Stimulated activated CD4-positive, alpha-beta T cell treated with anti-CD3 and anti-CD28 coated beads, Interleukin-2, amount 100 ng/mL, for 4 hours (primary cell): ENCODE data around the gene PRELP.
"Not testable (repeated sequence)": the region's sequence is repeated elsewhere in the genome, so short reads cannot be mapped to it uniquely, and the experiment has no call there.

Source experiments
- DNase-seq: peaks from one replicate; pipeline ENCODE4 v3.0.0-alpha.2; 2020; ENCODE audit warnings: low read depth

Gene PRELP

DNA sequence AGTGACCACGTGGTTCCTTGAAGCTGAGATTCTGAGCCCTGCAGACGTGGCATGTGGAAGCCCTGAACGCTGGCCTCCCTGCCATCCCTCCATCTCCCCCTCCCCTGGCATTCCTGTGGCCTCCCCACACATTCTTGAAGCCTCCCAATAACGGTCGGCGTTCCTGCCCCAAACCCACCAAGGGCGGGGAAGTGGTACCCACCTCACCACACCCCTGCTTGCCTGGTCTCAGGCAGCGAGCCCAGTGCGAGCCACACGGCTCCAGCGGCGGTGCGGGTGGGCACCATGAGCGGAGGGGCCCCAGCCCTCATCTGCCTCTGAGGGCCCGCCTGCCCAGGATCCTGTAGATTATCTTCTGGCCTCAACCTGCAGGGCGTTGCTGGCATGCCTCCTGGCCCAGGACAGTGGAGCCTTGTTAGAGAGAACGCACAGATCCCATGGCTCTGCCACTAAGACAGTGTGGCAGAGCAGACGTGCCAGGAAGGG lies 20.6 kb upstream of the PRELP start:
- no peak for DNase-seq

DNA sequence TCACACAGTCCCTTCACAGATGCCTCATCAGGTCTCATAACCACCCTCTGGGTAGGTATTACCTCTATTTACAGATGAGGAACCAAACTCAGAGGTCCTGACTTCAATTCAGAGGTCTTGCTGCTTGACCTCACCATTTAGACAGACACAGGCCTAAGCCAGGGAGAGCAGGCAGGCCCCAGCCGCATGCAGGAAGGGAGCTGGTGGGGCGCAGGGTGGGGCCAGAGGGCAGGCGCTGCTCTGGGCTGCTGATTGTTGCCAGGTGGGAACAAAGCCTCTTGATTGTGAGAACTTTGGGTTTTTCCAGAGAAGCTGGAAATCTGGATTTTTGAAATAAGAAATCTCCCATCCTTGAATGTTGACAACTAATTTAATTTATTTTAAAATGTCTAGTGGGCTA lies 19.9 kb upstream of the PRELP start:
- DNase-seq = no peak

DNA sequence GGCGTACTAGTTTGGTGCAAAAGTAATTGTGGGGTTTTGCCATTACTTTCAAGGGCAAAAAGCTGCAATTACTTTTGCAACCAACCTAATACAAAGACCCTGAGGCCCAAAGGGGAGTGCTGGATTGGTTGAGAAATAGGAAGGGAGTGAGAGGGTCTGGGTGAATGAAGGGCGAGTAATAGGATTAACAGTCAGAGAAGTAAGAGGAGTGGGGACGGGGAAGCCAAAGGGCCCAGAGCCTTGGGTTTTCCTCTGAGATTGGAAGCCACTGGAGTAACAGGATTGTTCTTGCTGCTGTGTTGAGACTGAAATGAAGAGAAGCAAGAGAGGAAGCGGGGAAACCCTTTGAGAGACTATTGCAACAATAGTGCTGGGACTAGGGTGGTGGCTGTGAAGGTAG lies 19.0 kb upstream of the PRELP start:
- DNase-seq = no peak

DNA sequence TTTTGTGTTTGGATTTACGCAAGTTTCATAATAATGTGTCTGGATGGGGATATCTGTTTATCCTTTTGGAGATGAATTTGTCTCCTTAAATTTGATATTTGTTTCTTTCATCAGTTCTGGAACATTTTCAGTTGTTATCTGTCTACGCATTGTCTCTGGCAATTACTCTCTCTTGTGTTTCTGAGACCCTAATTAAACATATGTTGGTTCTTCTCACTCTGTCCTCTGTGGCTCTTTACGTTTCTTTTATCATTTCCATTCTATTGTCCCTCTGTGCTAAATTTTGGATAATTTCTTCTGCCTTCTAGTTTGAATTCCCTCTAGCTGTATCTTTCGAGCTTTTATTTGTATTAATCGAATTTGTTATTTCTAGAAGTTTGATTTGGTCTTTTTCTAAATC lies 17.5 kb upstream of the PRELP start:
- no peak for DNase-seq

DNA sequence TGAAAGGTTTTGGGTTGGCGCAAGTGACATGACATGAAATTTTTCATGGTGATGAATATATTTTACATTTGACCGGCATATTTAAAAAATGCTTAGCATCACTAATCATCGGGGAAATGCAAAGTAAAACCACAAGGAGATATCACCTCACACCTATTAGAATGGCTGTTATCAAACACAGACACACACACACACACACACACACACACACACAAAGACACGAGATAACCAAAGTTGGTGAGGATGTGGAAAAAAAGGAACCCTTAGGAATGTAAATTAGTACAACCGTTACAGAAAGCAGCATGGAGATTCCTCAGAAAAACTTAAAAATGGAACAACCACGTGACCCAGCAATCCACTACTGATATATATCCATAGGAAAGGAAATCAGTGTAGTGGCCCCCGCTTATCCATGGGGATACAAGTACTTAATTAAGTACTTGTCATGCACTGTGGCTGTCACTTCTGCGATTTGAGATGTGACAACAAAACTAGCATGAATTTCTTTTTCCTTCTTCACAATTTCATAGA lies 15.9 kb upstream of the PRELP start:
- no peak for DNase-seq

DNA sequence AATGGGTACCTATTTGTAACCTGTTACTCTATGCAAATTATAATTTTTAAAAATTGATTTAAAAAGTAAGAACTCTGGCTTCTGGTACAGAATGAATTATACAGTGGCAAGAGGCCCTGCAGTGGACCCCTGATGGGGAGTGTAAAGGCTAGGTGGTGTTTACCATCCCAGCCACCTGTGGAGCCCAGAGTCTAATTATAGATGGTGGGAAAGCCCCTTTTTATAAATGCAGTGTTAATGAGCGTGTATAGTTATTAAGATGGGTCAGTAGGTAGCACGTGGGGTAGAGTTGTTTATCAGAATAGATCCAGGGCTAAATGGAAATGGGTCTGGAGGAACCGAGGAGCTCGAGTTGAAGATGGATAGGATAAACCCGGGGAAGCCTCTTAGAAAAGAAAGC lies 13.9 kb upstream of the PRELP start:
- no peak for DNase-seq

DNA sequence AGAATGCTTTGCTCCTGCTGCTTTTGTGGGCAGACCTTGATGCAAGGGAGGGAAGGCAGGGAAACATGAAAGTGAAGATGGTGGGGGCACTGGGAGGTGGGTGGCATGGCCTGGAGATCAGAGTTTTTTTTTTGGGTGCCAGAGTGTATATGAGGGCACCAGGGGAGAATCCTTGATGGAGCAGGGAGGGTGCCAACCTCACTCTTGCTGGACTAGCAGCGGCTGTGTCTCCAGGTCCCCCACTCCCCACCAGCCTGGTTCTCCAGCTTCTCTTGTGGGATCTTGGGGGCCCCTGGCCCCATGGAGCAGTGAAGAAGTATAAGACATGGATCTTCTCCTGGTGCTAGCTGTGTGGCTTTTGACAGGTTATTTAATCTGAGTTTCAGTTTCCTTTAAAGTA lies 13.5 kb upstream of the PRELP start:
- no peak for DNase-seq

DNA sequence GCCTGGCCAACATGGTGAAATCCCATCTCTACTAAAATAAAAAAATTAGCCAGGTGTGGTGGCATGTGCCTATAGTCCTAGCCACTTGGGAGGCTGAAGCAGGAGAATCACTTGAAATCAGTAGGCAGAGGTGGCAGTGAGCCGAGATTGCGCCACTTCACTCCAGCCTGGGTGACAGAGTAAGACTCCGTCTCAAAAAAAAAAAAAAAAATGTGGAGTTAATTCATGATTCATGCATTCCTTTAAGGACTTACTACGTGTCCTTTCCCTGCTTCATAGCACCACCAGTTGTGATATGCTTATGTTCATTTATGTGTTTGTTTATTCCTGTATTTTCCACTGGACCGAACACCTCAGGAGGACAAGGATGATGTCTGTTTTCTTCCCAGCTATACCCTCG lies 12.7 kb upstream of the PRELP start:
- no peak for DNase-seq

DNA sequence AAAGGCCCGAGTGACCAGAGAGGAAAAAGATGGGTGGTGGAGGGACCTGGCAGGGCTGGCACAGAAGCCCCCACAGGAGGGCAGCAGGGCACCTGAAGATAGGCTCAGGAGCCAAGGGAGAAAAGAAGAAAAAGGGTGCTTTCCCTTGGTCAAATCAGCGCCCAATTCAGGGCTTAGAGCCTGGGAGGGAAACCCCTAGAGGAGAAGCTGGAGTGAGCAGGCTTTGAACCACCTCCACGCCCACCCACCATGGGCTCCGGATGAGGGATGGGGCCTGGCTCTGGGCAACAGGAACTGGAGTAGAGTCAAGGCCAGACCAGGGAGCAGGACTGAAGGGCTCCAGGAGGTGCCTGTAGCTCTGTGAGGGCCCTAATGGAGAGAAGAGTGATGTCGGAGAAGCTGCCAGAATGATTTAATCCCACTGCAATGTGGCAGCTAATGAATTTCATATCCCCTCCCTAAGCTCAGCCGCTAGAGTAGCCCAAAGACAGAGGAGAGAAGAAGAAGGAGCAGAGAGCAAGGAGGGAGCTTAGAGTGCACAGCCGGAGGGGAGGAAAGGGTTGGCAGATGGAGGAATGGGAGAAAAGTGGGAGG lies 12.0 kb upstream of the PRELP start:
- DNase-seq = no peak

DNA sequence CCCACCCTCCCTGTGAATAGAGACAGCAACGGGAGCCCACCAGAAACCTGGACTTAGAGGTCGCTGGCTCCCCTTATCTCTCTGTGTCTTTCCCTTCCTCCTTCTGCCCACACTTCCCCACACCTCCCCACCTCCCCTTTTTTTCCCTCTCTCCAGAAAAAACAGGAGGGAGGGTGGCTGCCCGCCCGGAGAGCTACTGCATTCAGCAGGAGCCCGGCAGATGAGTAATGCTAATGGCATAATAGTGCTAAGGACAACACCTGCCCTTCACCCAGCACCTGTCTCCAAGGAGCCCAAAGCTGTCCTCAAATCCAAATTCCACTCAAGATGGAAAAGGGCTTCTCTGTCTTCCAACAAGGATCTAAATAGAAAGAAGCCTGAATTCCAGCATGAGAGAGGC lies 11.4 kb upstream of the PRELP start:
- no peak for DNase-seq

DNA sequence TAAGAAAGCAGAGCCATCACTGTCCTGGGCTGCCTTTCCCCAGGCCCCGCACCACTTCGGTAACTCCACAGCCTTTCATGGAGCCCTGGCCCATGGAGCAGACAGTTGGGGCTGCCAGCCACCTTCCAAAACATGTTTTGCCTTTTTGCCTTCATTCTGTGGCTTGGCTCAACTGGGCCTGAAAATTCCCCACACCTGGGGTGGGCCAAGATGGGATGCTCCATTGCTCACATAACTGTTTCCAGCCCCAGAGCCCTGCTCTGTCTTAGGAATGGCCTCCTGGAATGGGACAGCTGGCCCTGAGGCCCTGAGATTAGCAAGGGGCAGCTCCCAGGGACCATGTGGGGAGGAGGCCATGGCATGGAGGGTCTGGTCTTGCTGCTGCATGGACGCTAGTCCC lies 10.9 kb upstream of the PRELP start:
- DNase-seq = no peak

DNA sequence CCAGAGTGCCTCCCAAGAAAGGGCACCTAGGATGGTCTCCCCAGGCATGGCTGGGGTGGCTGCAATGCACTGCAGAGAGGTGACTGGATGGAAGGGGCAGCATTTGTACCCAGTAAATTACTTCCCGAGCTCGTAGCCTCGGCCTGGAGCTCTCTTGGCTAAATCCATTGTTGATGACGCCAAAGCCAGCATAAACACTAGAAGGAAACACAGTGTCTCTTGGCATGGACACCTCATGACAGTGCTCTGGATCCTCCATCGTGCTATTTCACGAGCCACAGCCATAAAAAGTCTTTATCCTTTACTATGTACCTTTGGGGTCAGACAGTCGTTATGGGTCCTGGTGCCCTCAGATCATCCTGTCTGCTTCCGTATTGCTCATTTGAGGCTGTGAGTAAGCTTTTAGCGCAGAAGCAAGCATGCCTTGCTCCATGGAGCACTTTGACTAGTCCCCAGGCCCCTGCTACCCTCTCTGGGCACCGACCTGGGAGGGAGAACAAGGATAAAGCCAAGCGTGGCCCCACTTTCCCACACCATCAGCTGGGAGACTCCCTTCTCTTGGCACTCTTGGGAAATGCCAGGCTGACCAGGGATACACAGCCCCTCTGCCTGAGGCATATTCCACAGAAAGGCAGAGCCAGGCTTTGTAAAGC lies 10.3 kb upstream of the PRELP start:
- no peak for DNase-seq

DNA sequence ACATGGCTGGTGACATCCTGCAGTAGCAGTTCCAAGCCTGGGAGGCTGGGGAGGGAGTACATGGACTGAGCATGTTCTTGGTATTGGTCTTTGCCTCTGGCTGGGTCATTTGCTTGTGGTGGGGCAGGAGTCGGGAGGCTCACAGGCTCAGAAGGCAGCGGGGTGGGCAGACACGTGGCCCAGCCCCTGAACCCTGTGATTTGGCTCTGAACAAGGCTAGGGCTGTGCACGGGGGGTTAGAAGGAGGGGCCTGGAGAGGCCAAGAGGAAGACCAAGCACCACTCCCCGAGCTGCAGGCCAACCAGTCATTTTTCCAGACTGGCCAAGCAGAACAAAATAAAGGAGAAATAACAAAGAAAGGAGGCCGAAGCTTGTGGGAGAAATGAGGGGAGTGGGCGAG lies 9.7 kb upstream of the PRELP start:
- no peak for DNase-seq

DNA sequence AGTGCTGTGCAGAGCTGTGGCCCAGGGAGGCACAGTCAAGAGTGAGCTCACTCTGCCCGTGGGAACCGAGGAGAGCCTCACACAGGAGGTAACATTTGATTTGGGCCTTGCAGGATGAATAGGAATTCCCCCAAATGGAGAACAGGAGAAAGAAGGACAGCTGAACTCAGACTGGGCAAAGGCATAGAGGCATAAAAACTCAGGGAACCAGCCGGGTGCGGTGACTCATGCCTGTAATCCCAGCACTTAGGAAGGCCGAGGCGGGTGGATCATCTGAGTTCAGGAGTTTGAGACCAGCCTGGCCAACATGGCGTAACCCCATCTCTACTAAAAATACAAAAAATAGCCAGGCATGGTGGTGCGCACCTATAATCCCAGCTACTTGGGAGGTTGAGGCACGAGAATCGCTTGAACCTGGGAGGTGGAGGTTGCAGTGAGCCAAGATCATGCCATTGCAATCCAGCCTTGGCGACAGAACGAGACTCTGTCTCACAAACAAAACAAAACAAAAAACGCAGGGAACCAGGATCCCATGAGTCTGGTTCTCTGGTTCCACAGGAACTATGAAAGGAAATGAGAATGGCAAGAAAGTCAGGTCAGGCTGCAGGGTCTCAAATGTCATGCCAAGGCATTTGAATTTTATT lies 8.6 kb upstream of the PRELP start:
- not testable (repeated sequence) for DNase-seq

DNA sequence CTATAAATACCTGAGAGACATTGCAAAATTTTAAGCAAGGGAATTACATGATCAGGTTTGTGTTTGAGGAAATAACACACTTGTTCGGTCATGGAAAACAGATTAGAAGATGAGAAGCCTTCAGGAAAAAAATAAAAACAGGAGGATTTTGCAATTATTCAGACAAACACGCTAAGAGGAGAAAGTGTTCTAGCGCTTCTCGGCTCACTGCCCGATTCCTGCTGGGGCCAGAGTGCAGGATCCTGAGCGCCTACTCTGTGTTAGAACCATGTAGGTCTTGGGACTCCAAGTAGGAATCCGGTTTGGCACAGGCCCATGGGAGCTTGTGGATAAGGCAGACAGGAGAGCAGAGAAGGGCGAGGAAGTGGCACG lies 8.1 kb upstream of the PRELP start:
- no peak for DNase-seq

DNA sequence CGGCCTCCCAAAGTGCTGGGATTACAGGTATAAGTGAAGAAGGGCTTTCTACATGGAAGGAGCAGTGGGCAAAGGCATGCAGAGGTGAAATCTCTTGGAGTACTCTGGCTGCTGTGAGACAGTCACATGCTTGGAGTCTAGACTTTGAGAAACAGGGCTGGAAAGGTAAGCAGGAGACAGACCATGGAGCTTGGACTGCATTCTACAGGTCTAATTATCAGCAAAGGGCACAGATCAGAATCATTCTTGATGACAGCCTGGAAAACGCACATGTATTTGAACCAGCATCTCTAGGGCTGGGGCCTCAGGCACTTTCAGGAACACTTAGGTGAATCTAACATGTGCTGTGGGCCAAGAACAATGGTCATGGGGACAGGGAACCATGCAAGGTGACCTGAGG lies 7.3 kb upstream of the PRELP start:
- no peak for DNase-seq

DNA sequence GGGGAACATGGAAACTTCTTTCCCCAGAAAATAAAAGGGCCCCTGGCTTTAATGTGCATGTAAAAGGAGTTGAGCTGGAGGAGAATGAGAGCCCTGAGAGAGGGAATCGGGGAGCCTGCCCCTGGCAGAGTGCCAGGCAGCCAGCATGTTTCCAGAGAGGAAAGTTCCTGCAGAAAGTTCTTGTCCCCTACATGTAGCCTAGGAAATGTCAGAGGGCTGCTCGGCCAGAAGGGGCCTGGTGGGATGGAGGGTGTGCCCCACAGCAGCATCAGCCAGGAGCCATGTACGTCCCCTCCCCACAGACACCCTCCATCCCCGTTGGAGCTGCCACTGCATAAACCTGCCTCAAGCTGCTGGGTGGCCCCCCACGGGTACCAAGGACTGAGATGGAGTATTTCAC lies 5.4 kb upstream of the PRELP start:
- no peak for DNase-seq

DNA sequence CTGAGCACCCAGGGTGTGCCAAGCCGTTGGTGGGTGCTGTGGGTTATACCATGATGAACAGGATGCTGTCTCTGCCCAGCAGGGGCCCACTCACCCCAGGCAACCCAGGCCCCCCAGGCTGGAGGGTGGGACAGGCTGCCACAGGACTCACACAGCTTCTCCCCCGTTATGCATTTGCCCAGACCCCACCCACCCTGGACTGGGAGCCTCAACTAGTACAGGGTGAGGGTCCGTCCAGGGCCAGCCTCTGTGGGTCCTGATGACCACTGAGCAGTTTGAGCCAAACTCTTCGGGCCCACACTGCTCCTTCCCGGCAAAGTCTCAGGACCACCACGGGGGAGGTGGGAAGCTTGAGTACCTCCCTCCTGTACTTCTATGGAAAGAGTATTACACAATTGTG lies 3.8 kb upstream of the PRELP start:
- no peak for DNase-seq

DNA sequence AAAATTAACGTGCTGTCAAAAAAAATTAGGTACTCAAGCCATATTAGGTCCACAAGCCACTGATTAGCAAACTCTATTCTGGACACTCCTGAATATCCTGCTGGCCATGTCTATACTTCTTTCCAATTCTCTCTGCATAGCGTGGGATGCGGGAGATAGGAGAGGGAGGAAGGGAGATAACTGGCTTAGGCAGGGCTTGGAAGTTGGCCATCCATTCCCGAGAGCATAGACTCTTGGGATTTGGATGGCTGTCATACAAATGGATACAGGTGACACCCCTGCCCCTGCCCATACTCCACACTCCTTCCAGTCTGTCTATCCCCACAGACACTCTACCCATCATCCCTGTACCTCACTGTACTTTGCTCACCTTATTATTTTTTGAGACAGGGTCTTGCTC lies 2.3 kb upstream of the PRELP start:
- no peak for DNase-seq

DNA sequence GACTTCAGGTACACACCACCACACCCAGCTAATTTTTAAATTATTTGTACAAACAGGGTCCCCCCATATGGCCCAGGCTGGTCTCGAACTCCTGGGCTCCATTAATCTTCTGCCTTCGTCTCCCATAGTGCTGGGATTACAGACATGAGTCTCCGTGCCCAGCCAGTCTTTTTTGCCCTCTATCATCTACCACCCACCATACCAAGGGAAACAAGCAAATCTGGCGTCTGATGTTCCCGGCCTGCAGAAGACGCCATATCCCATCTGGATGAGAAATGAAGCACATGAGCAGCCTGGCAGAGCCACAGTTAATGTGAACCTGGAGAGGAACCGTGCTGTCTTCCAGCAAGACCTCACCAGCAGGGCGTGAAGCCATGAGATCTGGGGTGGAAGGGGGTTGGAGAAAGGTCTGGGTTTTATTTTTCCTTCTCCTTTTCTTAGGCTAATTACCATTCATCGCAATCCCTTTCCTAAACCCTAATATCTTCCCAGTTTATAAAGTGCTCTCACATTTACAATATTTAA lies 1.8 kb upstream of the PRELP start:
- no peak for DNase-seq

DNA sequence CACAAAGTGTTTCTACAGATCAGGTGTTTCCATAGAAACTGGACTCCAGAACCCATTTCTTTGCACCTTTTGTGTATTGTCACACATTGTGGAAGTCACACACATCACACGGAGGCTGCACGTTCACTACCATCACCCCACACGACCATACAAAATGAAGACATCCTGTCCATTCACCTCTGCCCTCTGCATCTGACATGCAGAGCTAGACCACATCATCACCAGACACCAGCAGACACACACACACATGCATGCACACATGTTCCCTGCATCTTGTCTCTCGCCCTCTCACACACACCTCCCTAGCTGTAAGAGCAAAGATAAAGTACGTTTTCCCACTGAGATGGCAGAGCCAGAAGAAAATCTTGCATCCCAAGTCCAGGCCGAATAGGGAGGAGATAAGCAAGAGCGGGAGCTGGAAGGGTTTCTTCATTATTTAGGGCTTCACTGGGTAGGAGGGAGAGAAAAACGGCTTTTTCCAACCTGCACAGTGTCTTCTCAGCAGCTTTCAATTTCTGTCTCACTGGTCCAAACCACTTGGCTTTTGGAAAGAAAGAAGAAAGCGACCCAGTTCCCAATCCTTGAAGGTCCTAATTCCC lies 709 bp downstream of the PRELP start:
- no peak for DNase-seq

DNA sequence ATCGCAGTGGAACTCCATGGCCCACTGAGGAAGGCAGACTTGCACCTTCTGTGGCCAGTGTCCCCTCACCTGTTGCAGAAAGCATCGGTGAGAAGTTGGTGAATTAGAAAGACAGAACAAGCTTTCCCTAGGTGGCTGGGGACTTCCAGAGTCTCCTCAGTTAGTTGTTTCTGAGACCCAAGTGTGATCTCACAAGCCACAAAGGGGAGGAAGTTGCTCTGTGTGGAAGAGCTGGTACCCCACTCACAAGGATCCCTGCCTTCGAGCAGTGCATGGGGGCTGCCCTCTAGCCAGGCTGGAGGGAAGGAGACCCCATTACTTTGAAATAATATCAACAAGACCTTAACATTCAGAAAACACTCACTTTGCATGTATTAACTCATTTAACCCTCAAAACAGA lies 2.1 kb downstream of the PRELP start:
- DNase-seq = no peak

DNA sequence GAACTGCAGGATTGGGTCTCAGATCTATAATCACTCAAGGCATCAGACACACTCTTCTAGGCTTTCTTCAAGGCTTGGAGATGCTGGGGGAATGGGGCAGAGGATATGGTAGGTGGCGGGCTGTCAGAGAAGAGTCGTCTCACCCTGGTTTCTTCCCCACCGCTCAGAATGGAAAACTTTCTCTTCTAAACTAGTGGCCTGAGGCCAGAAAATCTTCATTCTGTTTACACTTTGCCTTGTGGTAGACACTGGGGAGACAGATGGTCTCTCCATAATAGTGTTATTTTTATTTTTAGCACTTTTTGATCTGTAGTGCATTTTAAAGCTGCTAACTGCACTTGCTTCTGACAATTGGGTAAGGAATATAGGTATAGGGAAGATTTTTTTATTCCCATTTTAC lies 2.6 kb downstream of the PRELP start:
- no peak for DNase-seq
